GM10266 (cell line): ENCODE results near the gene ECM1.

ENCODE experiments used
- DNase-seq: peaks from one replicate; pipeline ENCODE4 v3.0.0; 2012; ENCODE audit errors: extremely low spot score
- TF ChIP-seq, protein P1 (sequence below): IDR thresholded peaks from 2 replicates; pipeline ENCODE4 v1.5.1; 2012; ENCODE audit warnings: mild to moderate bottlenecking, low read depth; ENCODE audit not compliant: control insufficient read depth, insufficient read depth; ENCODE audit errors: missing control alignments

The ECM1 gene

DNA sequence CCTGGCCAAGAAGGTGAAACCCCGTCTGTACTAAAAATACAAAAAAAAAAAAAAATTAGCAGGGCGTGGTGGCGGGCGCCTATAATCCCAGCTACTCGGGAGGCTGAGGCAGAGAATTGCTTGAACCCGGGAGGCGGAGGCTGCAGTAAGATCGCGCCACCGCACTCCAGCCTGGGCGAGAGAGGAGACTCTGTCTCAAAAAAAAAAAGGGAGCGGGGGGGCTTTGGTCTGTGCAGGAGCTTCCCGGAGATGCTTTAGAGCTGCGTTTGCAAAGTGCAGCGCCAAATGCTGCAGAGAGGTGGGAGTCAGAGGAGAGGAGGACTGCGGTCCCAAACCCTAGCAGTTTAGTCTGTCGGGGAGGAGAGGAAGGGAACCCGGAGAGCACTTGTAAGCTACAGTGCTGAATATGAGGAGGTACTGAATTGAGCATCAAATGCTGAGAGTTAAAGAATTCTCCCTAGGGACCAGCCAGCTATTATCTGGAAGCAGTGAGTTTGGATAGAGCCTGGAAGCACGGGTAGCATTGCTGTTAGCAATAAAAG lies 8.2 kb downstream of the ECM1 start:
- TF ChIP-seq, protein P1, sequence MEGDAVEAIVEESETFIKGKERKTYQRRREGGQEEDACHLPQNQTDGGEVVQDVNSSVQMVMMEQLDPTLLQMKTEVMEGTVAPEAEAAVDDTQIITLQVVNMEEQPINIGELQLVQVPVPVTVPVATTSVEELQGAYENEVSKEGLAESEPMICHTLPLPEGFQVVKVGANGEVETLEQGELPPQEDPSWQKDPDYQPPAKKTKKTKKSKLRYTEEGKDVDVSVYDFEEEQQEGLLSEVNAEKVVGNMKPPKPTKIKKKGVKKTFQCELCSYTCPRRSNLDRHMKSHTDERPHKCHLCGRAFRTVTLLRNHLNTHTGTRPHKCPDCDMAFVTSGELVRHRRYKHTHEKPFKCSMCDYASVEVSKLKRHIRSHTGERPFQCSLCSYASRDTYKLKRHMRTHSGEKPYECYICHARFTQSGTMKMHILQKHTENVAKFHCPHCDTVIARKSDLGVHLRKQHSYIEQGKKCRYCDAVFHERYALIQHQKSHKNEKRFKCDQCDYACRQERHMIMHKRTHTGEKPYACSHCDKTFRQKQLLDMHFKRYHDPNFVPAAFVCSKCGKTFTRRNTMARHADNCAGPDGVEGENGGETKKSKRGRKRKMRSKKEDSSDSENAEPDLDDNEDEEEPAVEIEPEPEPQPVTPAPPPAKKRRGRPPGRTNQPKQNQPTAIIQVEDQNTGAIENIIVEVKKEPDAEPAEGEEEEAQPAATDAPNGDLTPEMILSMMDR, result no peak
- DNase-seq, result no peak

DNA sequence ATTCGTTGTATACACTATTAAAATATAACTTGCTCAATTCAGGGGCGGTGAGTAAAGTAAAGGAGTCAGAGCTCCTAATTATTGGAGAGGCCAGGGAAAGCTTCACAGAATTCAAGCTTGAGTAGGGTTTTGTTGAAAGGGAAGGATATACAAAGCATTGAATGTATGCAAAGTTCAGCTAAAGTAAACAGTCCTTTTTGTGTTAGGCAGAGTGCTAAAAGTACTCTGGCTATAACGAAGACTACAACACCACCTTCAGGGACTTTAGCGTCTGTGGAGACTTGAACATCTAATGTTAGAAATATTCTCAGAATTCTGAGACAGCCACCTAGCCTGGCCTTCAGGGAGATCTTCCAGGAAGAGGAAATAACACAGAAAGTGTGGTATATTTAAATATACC lies 8.7 kb downstream of the ECM1 start:
- peak; percentile 45 for DNase-seq
- TF ChIP-seq, protein P1, result peak; percentile 50

DNA sequence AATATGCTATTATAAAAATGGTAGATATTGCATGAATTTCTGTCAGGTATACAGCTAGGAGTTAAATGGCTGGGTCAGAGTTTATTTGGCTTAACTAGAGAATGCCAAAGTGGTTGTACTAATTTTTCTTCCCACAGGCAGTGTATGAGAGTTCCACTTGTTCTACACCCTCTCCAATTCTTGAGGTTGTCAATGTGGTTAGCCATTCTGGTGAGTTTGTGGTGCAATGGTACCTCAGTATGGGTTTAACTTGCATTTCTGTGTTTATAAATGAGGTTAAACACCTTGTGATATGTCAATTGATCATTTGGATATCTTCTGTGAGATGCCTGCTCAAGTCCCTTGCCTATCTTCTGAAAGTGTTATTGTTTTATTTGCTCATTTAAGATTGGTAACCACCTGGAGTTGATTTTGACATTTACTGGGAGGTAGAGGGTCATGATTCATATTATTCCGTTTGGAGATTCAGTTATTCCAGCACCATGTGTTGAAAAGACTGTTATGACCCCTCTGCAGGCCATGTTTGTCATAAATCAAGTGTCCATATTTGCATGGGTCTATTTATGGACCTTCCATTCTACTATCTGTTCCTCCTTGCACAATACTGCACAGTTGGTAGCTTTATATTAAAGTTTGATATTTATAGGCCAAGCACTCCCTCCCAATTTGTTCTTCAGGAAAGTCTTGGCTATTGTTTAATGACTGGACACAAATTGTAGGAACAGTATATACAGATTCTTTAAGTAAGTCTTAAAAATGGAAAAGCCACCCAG lies 13.5 kb downstream of the ECM1 start:
- TF ChIP-seq, protein P1, result no peak
- no peak for DNase-seq

DNA sequence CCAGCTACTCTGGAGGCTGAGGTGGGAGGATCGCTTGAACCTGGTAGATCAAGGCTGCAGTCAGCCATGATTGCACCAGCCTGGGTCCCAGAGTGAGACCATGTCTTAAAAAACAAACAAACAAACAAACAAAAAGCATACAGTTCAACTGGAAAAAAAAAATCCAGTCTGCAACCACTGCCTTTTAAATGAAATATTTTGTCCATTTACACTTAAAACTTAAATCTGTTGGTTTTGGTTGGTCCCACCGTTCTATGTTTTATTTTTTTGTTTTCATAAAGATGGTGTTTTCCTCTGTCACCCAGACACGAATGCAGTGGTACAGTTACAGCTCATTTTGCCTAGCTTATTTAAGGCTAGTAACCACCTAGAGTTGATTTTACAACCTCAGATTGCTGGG lies 17.4 kb downstream of the ECM1 start:
- DNase-seq, result no peak
- TF ChIP-seq, protein P1, result no peak

DNA sequence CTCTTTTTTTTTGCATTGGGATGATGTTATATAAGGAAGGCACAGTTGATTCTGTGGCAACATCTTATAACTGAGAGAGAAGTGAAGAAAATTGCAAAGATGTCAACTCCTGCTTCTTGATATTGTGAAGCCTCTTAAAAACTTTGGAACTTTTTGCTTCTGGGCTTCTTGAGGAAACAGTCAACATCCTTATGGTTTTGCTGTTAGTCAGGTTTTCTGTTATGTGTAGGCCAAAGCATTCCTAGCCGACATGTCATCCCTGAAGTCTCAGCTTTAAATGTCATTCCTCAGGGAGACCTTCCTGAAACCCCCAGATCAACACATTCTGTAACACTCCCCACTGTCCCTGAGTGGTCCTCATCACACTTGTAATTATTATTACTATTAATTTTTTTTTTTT lies 20.3 kb downstream of the ECM1 start:
- TF ChIP-seq, protein P1, result no peak
- no peak for DNase-seq

DNA sequence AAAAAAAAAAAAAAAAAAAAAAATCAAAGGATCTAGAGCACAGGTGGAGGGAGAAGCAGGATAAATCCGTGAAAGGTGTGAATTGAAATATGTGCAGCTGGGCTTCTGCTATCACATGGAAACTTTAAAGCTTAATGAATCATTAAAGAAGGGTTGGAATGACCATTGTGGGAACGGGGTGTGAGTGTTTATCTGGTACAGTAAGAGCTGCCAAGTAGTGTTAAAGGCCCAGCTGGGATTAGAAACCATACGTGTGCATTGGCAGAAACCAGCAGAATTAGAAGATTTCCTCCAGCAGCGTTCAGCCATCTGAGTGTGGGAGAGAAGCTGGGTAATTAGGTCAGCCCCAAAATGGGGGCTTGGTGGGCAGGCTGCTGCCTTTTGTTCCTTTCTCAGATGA lies 21.1 kb downstream of the ECM1 start:
- TF ChIP-seq, protein P1, result no peak
- DNase-seq, result no peak

DNA sequence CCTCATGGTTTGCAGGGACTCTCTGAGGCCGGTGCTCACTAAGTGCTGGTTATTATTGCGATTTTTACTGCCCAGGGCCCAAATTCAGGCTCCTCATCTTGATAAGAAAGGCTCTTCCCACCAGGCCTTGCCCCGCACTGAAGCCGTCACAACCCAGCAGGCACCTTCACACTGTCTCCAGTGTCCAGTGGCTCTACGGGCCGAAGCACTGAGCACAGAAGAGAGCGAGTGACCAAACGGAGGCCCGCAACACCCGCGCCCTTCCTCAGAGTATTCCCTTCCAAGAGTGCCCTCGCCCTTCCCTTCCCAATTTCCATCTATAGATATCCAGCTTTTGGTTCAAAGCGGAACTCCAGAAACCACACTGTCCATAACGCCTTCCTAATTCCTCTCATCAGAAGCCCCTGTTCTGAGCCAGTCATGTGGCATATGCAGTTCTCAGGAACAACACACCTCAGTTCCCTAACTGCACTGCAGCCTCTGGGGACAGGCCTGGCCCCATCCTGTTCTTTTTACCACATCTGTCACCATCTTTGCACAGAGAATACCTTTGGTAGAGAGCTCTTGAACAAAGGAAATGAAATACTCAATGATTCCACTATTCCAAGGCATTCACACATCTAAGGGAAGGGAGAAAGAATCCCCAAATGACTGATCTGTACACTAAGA lies 22.7 kb downstream of the ECM1 start:
- no peak for DNase-seq
- TF ChIP-seq, protein P1, result no peak
